Colonic mucosa (tissue), 4 donors: Measurements from ENCODE around the gene CYGB. TPM values are rescaled to one million over a fixed set of nuclear protein-coding genes. Genes with fewer than 3 reads are reported as not detected.

Experiments used
- DNase-seq: peaks from one replicate; pipeline ENCODE4 v3.0.0-alpha.2; 2020
- H3K27ac ChIP-seq: fragments of 200-600 bp; one replicate; pipeline ENCODE4 v1.8.0; 2021
- H3K27me3 ChIP-seq: fragments of 200-600 bp; one replicate; pipeline ENCODE4 v1.8.0; 2021
- H3K36me3 ChIP-seq: fragments of 200-600 bp; one replicate; pipeline ENCODE4 v1.8.0; 2021
- H3K4me1 ChIP-seq: fragments of 200-600 bp; one replicate; pipeline ENCODE4 v1.8.0; 2021; ENCODE audit warnings: mild to moderate bottlenecking
- H3K4me3 ChIP-seq: fragments of 200-600 bp; one replicate; pipeline ENCODE4 v1.8.0; 2021
- H3K9ac ChIP-seq, 2 donors: one replicate each; pipeline ENCODE4 v1.7.0; 2013; ENCODE audit warnings: control low read depth in 2 of 2, low read depth in 2 of 2, low read length in 2 of 2
- H3K9me3 ChIP-seq: fragments of 200-600 bp; one replicate; pipeline ENCODE4 v1.8.0; 2021
- CTCF ChIP-seq: fragments of 200-600 bp; IDR thresholded peaks from one replicate; pipeline ENCODE4 v1.8.0; 2022; ENCODE audit warnings: antibody characterized with exemption, mild to moderate bottlenecking
- intact Hi-C: fragments of 100-400 bp; cut with DNase I; formaldehyde crosslinking; loops from one replicate; pipeline ENCODE4 v1.14.1; 2022
- total RNA-seq, 2 donors: library from RNA; stranded (reverse); fragmentation: NEBNext Ultra II Directional in 1 of 2; extraction: Animal tissue kit (Norgen Biotek cat#: 25700) in 1 of 2; gene quantifications; one replicate each; pipeline ENCODE4 v1.2.1, GENCODE V29; 2021
- donor health status: healthy.
- donor health status: DM: no; HTN: no; CAD: no.
- donor health status: DM: no; HTN: no; CAD: no.

Gene CYGB
- total RNA-seq, 2 donors from 2014 or later, result 4.7 to 9.9 TPM

- DNase-seq, result no peak
- no peak overlapping the region for H3K4me3 ChIP-seq
- H3K9ac ChIP-seq, result no peak overlapping the region
- TF ChIP-seq CTCF, result no peak
- intact Hi-C loops, result no loop called here
- no peak overlapping the region for H3K27ac ChIP-seq
- peaks cover 6% of the 10 kb centered on the region for H3K27me3 ChIP-seq
- no peaks in the 10 kb centered on the region for H3K36me3 ChIP-seq
- no peaks in the 10 kb centered on the region for H3K9me3 ChIP-seq
- H3K4me1 ChIP-seq, result peaks cover 12% of the 10 kb centered on the region
Observed at GRCh38 chr17:76532072-76532651, 5.3 kb downstream of the CYGB start.

- DNase-seq, result no peak
- H3K9ac ChIP-seq, result peak overlapping the region; percentile 0 to 12
- peak overlapping the region; percentile 74 for H3K27ac ChIP-seq
- no peaks in the 10 kb centered on the region for H3K9me3 ChIP-seq
- H3K27me3 ChIP-seq, result peaks cover under 1% of the 10 kb centered on the region
- H3K4me1 ChIP-seq, result peaks cover 12% of the 10 kb centered on the region
- H3K4me3 ChIP-seq, result no peak overlapping the region
- intact Hi-C loops, result no loop called here
- H3K36me3 ChIP-seq, result no peaks in the 10 kb centered on the region
- no peak for TF ChIP-seq CTCF
Observed at GRCh38 chr17:76531486-76532038, 5.9 kb downstream of the CYGB start.

GRCh38 chr17:76530811-76531485 is 6.6 kb downstream of the CYGB start:
- no peak for TF ChIP-seq CTCF
- peaks cover 12% of the 10 kb centered on the region for H3K4me1 ChIP-seq

GRCh38 chr17:76530095-76530723 is 7.3 kb downstream of the CYGB start:
- Histone ChIP-seq H3K9me3 (no peaks in the 10 kb centered on the region), H3K4me1 (peaks cover 14% of the 10 kb centered on the region), H3K4me3 (no peak overlapping the region), H3K36me3 (no peaks in the 10 kb centered on the region), H3K27me3 (no peaks in the 10 kb centered on the region), H3K9ac (peak overlapping the region; percentile 47 to 48), H3K27ac (peak overlapping the region; percentile 74)
- no peak for TF ChIP-seq CTCF
- intact Hi-C loops, result no loop called here
- no peak for DNase-seq

More at GRCh38 chr17:76530811-76531485, 6.6 kb downstream of the CYGB start:
- Histone ChIP-seq H3K4me3 (no peak overlapping the region), H3K27ac (peak overlapping the region; percentile 74), H3K27me3 (no peaks in the 10 kb centered on the region), H3K9me3 (no peaks in the 10 kb centered on the region), H3K36me3 (no peaks in the 10 kb centered on the region), H3K9ac (peak overlapping the region; percentile 47 to 48)
- DNase-seq, result no peak
- intact Hi-C loops, result no loop called here

- Histone ChIP-seq H3K9me3 (no peaks in the 10 kb centered on the region), H3K27me3 (no peaks in the 10 kb centered on the region), H3K4me1 (peaks cover 21% of the 10 kb centered on the region), H3K36me3 (no peaks in the 10 kb centered on the region), H3K4me3 (no peak overlapping the region), H3K9ac (peak overlapping the region in 1 of 2 donors; percentile 48), H3K27ac (peak overlapping the region; percentile 74)
- peak; percentile 71 for DNase-seq
- intact Hi-C loops, result loop anchor here (10.0 kb wide), 1 partner anchor 155 kb away; no protein-coding TSS in a partner anchor
- no peak for TF ChIP-seq CTCF
Observed at GRCh38 chr17:76529224-76530094, 8.1 kb downstream of the CYGB start.
